NCI-H510A treated with DMSO at 0.1 percent for 48 hours (cell line): ENCODE results near the gene PCSK2.

ENCODE experiments used
- DNase-seq: peaks from one replicate; lab custom pipeline; 2025; lab: John Stamatoyannopoulos, UW

Gene PCSK2

DNA sequence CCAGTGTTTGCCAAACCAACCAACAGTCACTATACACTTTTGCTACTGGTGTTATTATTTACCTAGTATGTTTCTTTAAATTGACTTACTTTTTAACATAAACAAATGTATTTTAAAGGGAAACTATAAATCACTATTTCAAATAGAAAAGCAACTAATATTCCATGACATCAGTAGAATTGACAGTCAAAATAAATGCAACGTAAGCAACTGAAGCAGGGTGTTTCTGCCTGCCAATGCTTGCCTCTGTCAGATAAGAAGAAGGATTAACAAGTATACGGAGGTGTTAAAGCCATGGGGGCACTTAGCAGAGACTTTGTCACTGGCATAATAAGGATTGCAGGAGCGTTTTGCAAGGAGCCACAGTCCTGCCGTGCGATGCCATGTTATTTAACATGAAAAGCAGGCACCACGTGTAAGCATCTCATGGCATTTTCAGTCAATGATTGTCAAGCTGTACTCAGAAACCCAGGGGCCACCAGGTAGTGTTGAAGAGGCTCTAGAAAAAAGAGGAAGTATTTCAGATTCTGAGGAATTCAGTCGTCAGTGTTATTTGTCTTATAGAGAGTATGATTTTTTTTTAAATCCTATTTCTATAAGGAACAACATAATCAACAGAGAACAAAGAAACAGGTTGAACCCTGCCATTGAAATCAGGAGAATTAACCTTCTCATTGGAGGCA, 172.6 kb downstream of the PCSK2 start:
- no peak for DNase-seq

DNA sequence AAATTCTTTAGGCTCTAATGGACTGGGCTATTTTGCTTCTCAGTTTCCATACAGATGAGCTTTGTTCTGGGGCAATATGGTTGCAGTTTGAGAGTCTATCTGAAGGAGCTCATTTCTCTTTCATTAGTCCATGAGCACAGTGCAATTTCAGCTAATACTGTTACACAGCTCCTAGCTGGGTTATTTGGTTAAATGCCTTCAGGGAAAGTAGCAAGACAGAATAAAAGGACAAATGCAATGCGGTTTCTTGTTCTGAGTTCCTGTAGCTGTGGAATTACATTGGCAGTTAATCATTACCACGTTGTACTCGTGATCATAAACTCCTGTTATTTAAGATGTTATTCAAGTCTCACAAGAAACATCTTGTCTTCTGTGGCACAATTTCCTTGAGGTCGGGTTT, 176.6 kb downstream of the PCSK2 start:
- no peak for DNase-seq

DNA sequence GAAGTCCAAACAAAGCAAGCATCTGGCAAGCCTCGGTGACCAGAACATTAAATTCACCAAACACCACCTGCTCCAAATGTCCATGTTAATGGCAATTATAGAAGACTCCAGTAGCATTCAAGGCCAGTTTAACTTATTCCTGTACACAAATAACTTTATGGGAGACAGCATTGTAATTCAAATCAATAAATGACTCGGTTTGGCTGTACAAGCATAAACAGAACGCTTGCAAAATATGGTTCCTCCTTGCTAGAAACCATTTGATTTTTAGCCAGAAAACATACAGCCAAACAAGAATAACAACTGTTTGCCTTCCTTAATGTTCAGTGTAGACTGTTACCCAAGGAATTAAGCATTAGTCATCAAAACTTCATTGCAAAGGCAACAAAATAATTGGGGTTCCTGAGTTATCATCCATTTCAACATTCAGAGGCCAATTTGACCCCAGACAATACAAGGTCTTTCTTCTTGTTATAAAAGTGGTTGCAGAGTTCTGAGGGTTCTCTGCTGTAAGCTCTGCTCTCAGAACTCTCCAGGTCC, 179.3 kb downstream of the PCSK2 start:
- DNase-seq = no peak

GRCh38 chr20:17407550-17407949, 180.7 kb downstream of the PCSK2 start:
- no peak for DNase-seq

DNA sequence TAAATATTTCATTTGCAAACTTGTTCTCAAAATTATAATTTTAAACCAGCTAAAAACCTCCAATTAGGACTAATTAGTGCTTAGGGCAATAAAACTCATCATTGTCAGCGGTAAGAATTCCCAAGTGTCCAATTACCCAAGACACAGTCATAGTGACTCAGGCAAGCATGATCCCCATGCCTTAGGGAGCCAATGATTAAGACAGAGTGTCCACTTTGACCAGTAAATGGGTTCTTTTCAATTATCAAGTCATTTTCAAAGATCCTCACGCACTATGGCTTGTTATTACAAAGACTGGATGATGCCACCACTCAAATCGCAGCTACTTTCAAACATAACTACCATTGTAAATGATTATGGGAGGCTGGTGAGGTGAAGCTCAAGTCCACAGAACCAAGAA, 190.4 kb downstream of the PCSK2 start:
- no peak for DNase-seq

DNA sequence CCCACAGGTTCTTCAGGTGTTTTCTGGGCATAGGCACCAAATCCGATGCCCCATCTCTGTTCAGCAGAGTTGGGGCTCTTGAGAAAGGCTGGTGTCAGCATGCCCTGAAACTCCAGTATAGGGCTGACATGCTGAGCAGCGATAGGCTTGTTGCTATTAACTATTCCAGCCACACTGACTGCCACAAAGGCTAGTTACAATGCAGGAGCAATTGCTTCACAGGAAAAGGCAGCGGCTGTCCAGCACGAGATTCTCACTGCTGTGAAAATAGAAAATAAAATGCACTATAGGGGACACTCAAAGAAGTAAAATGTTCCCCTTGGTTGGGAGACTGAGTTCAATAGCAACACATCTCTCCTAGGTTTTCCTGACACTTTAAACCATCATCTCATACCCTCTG, 191.9 kb downstream of the PCSK2 start:
- DNase-seq = no peak

GRCh38 chr20:17419479-17420041, 192.7 kb downstream of the PCSK2 start:
- DNase-seq = peak; percentile 58

GRCh38 chr20:17421493-17421892, 194.7 kb downstream of the PCSK2 start:
- no peak for DNase-seq

- DNase-seq = no peak
Measured at GRCh38 chr20:17423782-17424181, 196.9 kb downstream of the PCSK2 start.

DNA sequence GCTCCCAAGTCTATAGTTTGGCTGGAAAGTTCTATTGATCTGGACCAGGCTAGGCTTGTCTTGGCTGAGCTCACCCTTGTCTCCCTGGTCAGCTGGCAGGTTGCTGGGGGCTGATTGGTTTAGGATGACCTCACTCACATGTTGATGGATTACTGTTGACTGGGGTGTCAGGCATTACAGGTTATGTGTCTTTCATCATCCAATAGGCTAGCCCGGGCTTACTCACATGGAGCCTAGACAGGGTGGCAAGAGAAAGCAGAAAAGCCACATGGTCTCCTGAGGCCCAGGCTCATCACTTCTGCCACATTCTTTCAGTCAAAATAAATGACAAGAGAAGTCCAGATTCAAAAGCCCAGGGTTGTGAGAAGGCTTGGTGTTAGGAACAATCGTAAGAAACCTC, 200.8 kb downstream of the PCSK2 start:
- DNase-seq = no peak

DNA sequence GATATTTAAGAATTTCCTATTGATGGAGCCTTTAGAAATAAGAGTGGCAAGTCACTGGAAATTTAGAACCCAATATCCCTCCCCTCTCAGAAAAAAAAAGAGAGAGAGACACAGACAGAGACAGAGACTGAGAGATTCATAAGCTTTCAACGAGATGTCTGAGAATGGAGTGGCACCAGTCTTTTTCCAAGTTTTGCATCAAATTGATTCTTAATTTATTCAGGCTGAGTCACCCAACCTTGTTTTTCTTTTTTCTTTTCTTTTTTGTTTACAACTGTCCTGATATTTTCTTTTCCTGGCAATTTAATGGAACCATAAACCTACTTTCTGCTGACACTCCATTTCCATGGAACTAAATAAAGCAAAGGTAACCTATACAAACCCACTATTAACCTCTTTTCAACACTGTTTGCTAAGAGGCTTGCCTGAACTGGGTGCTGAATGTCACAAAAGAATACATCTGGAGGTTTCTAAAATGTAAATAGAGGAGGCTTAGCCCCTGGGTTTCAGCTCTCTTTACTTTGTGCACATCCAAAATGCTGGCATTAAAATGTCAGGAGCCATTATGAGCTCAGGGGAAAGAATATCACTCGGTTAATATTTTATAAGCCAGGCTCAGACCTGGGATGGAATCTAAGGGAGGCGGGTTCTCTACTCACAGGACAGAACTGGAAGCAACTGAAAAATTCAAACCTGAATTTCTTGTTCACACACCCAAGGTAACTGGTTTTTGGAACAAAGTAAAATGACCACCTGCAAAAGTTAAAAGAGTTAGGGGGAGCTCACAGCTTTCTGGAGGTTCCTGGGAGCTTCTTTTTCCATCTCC, 203.5 kb downstream of the PCSK2 start:
- peak; percentile 83 for DNase-seq

- peak; percentile 72 for DNase-seq
Measured at GRCh38 chr20:17431621-17432364, 205.0 kb downstream of the PCSK2 start.

- DNase-seq = no peak
Measured at GRCh38 chr20:17436664-17437063, 209.8 kb downstream of the PCSK2 start.

GRCh38 chr20:17437251-17437650, 210.4 kb downstream of the PCSK2 start:
- DNase-seq = no peak

DNA sequence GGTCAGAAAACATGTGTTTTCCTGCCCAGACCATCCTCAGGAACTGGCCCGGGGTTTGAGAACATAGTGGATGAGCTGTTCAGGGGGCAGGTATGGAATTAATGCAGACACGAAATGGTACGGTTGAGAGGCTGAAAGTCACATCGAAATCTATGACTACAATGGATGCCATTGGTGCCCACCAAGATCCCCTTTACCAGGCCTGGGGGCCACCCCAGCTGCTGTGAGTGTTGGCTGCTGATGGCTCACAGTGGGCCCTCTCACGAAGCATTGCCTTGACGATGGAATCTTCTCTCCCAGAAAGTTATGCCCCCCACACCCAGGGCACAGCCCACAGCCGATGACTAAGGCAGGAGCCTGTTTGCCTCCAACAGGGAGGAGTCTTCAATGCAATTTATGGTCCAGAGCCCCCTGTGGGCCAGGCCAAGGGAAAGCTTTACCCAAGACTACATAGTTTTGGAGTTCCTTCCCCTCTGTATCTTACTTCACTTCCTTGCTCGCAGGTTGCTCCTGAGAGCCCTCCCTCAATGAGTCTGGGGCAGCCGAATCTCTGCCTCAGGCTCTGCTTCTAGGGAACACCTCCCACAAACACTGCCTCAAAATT, 211.7 kb downstream of the PCSK2 start:
- DNase-seq = no peak

- DNase-seq = no peak
Measured at GRCh38 chr20:17439616-17440296, 212.9 kb downstream of the PCSK2 start.

DNA sequence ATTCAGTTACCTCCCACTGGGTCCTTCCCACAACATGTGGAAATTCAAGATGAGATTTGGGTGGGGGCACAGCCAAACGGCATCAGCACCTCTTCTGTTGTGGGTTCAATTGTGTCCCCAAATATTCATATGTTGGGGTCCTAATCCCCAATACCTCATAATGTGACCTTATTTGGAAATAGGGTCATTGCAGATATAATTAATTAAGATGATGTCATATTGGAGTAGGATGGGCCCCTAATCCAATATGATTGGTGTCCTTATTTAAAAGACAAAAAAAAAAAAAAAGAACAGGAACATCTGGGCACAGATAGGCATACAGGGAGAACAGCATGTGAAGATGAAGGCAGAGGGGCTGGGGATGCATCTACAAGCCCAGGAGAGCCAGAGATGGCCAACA, 214.9 kb downstream of the PCSK2 start:
- no peak for DNase-seq

GRCh38 chr20:17442588-17442987, 215.7 kb downstream of the PCSK2 start:
- DNase-seq = peak; percentile 33

DNA sequence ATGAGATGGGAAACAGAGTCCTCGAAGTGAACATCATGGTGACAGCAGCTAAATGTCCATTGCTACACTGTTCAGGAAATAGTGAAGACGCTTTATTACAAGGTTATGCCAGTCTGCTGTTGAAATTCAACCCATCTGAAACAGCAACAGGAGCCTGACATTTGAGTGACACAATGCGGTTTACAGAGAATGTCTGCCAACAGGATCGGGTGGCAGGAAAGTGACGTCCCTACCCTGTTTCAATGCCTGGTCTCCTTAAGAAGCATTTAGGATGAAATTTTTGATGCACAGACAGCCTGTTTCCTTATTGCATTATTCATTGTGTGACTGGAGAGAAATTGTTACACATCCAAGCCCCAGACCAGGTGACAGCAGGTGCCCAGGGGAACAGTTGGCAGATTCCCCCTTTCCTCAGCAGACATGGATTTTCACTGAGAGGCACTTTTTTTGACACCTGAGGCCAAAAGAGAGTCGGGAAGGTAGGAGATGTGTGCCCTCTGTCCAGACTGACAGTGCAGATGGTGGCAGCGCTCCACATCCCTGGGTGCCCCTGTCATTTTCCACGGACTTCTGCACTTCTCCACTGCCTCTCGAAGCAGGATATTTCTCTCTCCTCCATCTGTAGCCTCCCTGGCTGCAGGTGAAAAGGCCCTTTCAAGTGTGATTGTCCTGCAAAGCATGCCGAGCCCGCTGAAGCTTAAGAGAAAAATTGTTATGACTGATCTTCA, 216.5 kb downstream of the PCSK2 start:
- DNase-seq = no peak

GRCh38 chr20:17444091-17444490, 217.3 kb downstream of the PCSK2 start:
- DNase-seq = no peak

- no peak for DNase-seq
Measured at GRCh38 chr20:17445543-17445942, 218.7 kb downstream of the PCSK2 start.
